T-cell (primary cell): ENCODE measurements around the gene KLHL25. TPM values are rescaled to one million over a fixed set of nuclear protein-coding genes. Genes with fewer than 3 reads are reported as not detected.

Experiments
- ATAC-seq, 4 experiments: fragments of 200-7000 bp in 3 of 4; fragments of 150-1000 bp in 1 of 4; cut with Tn5 transposase; replicated peaks in 1 of 4; 1 replicate in 3 of 4; 2 replicates in 1 of 4; pipeline ENCODE4 v1.10.0; 2021; ENCODE audit warnings: moderate library complexity in 3 of 4, mild to moderate bottlenecking in 2 of 4, moderate number of reproducible peaks in 1 of 4
- CTCF ChIA-PET, 2 donors: fragments of 300-600 bp; sonication (Branson Sonifier 250); formaldehyde crosslinking; loops; one replicate each; lab custom pipeline; 2022; ENCODE audit warnings: antibody characterized with exemption in 2 of 2; lab: Charles Lee
- POLR2A ChIA-PET, 2 donors: fragments of 300-600 bp; sonication (Branson Sonifier 250); formaldehyde crosslinking; loops; one replicate each; lab custom pipeline; 2022; ENCODE audit warnings: antibody characterized with exemption in 2 of 2; lab: Charles Lee
- DNase-seq, 35 experiments: peaks; one replicate each; pipeline versions ENCODE4 v3.0.0 to v3.0.0-alpha.2; 2013 to 2023
- H3K27ac ChIP-seq: one replicate; pipeline ENCODE4 v1.5.1; 2013; ENCODE audit warnings: low read length
- H3K27me3 ChIP-seq, 2 experiments: replicated peaks in 1 of 2; 1 replicate in 1 of 2; 2 replicates in 1 of 2; pipeline versions ENCODE4 v1.6.1 to v1.7.0; 2013; ENCODE audit warnings: low read length in 1 of 2, mixed read lengths in 1 of 2; ENCODE audit not compliant: control insufficient read depth in 2 of 2, insufficient read depth in 2 of 2; ENCODE audit errors: extremely low read depth in 1 of 2
- H3K36me3 ChIP-seq, 2 donors: 1 replicate in 1 of 2; 2 replicates in 1 of 2; pipeline versions ENCODE4 v1.6.1 to v1.7.0; 2013; ENCODE audit warnings: low read length in 1 of 2; ENCODE audit not compliant: control insufficient read depth in 2 of 2, insufficient read depth in 1 of 2; ENCODE audit errors: extremely low read depth in 1 of 2
- H3K4me1 ChIP-seq, 2 experiments: 1 replicate in 1 of 2; 2 replicates in 1 of 2; pipeline versions ENCODE4 v1.6.1 to v1.7.0; 2013; ENCODE audit warnings: low read length in 2 of 2, mixed read lengths in 1 of 2; ENCODE audit not compliant: insufficient read depth in 2 of 2, control insufficient read depth in 1 of 2; ENCODE audit errors: extremely low read depth in 1 of 2
- H3K4me3 ChIP-seq, 2 donors: 1 replicate in 1 of 2; 2 replicates in 1 of 2; pipeline versions ENCODE4 v1.5.1 to v1.7.0; 2013; ENCODE audit warnings: mild to moderate bottlenecking in 2 of 2, low read length in 1 of 2, moderate library complexity in 1 of 2; ENCODE audit not compliant: control insufficient read depth in 1 of 2; ENCODE audit errors: extremely low read depth in 1 of 2
- H3K9me3 ChIP-seq: 2 replicates; pipeline ENCODE4 v1.7.0; 2013
- H3K27ac Mint-ChIP-seq, 2 donors: one replicate each; pipeline ENCODE4 v1.8.0; 2020 to 2021; ENCODE audit warnings: mild to moderate bottlenecking in 2 of 2, mixed read lengths in 2 of 2
- H3K27me3 Mint-ChIP-seq, 2 donors: one replicate each; pipeline ENCODE4 v1.8.0; 2021 to 2022; ENCODE audit warnings: mixed read lengths in 2 of 2
- H3K36me3 Mint-ChIP-seq: one replicate; pipeline ENCODE4 v1.8.0; 2021; ENCODE audit warnings: mixed read lengths
- H3K4me1 Mint-ChIP-seq, 3 donors: one replicate each; pipeline ENCODE4 v1.8.0; 2020 to 2022; ENCODE audit warnings: mixed read lengths in 3 of 3, mild to moderate bottlenecking in 1 of 3
- H3K4me3 Mint-ChIP-seq, 3 donors: one replicate each; pipeline ENCODE4 v1.8.0; 2020 to 2022; ENCODE audit warnings: mild to moderate bottlenecking in 3 of 3, mixed read lengths in 3 of 3, moderate library complexity in 3 of 3
- H3K9me3 Mint-ChIP-seq, 3 donors: one replicate each; pipeline ENCODE4 v1.8.0; 2020 to 2022; ENCODE audit warnings: mixed read lengths in 3 of 3
- WGBS: methylation state at CpG from one replicate; pipeline ENCODE4 v1.1.5; 2013; ENCODE audit warnings: missing lambda C conversion rate; ENCODE audit not compliant: insufficient coverage; 5-methylcytosine and 5-hydroxymethylcytosine counted together
- total RNA-seq, 35 experiments: library from RNA in 6 of 35; stranded (reverse) in 6 of 35; fragments of 120-200 nt in 1 of 35; gene quantifications; one replicate each; pipeline versions ENCODE4 v1.2.1 to v1.2.4 and lab custom pipeline; 2013 to 2026

Gene KLHL25
- total RNA-seq, 5 donors from 2014 or later (not counting 1 experiment from before 2014, with no cell fraction given): 7.9 to 16.7 (median 13.6) TPM

DNA sequence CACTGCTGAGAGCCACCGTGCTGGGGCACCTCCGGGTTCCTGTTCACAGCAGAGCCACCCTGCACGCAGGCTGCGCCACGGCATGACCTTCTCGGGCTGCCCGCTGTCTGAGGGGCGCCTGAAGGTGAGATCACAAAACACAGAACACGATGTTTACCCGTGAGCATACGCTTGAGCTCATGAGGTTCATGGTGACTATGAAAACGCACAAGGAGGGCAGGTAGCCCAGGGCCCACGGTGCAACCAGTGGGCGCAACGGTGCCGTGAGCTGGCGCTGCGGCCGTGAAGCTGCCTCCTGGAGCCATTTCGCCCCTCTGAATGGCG, 36.1 kb downstream of the KLHL25 start:
- ATAC-seq (no peak), DNase-seq (no peak)
- WGBS: 97% methylated on average over 20 of the region's 21 CpGs
- no peak overlapping the region for H3K27ac Mint-ChIP-seq
- Histone ChIP-seq H3K9me3 (no peaks in the 10 kb centered on the region), H3K36me3 (peaks cover 13 to 16% of the 10 kb centered on the region in 2 donors), H3K4me1 (no peaks in the 10 kb centered on the region), H3K4me3 (no peak overlapping the region), H3K27me3 (no peaks in the 10 kb centered on the region), H3K27ac (no peak overlapping the region)
- POLR2A ChIA-PET: no interaction called here
- H3K27me3 Mint-ChIP-seq: no peaks in the 10 kb centered on the region
- H3K9me3 Mint-ChIP-seq: no peaks in the 10 kb centered on the region
- H3K4me3 Mint-ChIP-seq: no peak overlapping the region
- H3K36me3 Mint-ChIP-seq: peaks cover 11% of the 10 kb centered on the region
- peaks cover 3 to 10% (median 7%) of the 10 kb centered on the region in 3 donors for H3K4me1 Mint-ChIP-seq
- CTCF ChIA-PET: no interaction called here

DNA sequence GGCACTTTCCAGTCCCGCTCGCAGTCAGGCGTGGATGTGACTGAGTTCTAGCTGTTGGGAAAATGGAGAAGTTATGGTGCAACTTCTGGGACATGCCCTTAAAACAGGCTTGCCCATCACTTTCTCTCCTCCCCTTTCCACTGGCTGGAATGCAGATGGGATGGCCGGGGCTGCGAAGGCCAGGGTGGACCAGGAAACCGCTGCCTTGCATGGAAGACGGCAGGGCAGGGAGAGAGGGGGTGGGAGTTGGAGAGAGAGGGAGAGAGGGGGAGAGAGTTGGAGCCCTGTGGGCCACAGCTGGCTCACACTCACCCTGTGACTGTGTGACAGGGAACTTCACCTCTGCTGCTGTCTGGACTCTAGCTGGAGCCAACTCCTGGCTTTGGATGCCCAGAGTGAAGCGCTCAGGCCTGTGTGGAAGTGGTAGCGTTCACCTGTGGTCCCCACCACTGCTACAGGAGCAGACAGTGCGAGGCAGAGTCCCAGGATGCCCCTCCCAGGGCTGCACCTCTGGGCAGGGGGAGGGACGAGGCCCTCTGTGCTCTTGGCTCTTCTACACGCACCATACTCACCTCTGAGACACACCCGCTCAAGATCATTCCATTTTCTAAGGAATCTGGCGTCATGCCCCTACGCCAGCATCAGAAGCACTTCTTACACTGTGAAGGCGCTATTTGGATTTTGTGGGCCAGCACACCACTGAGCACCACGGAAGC, 36.6 kb downstream of the KLHL25 start:
- no peak overlapping the region for H3K27ac Mint-ChIP-seq
- WGBS: 95% methylated on average over 8 of the region's 17 CpGs
- H3K9me3 Mint-ChIP-seq: no peaks in the 10 kb centered on the region
- Histone ChIP-seq H3K27ac (no peak overlapping the region), H3K9me3 (no peaks in the 10 kb centered on the region), H3K36me3 (peaks cover 11 to 13% of the 10 kb centered on the region in 2 donors), H3K4me3 (no peak overlapping the region), H3K4me1 (no peaks in the 10 kb centered on the region), H3K27me3 (no peaks in the 10 kb centered on the region)
- DNase-seq (no peak), ATAC-seq (no peak)
- no peak overlapping the region for H3K4me3 Mint-ChIP-seq
- CTCF ChIA-PET: no interaction called here
- peaks cover 5 to 16% (median 12%) of the 10 kb centered on the region in 3 donors for H3K4me1 Mint-ChIP-seq
- no peaks in the 10 kb centered on the region for H3K27me3 Mint-ChIP-seq
- H3K36me3 Mint-ChIP-seq: peaks cover 11% of the 10 kb centered on the region
- POLR2A ChIA-PET: no interaction called here

DNA sequence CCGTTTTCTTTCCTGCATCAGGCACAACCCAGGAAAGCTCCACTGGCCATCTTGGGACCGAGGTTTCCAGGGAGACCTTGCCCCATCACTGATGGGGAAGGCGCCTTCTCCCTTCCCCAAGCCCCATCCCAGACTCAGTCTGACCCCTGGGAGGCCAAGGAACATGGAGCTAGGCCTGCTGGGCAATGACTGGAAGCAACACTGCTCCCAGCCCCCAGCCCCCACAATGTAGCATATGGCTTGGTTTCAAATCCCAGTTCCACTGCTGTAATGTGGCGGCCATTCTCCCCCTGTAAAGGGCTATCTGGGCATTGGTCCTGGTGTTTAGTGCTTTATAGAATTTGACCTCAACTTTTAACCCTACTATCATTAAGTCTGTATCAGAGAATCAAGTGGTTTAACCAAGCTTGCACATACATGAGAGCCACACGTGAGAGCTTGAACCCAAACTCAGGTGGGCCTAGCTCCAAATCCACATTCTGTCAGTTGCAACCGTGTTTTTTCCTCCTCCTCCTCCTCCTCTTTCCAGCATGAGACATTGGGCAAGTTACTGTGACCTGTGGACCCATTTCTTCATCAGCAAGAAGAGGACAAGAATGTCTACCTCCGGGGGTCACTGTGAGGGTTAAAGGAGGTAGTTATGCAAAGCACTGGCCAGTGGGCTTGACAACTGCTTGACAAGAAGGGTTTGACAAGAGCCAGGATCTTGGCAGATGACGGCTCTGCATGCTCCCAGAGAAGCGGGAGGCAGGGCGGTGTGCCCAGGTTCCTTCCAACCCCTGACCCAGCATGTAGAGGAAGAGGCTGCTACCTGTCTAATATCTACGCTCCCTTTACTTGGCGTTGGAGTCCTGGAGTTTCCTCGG, 37.4 kb downstream of the KLHL25 start:
- H3K9me3 ChIP-seq: no peaks in the 10 kb centered on the region
- H3K27me3 Mint-ChIP-seq: no peaks in the 10 kb centered on the region
- 88% methylated on average over 6 of the region's 13 CpGs for WGBS
- H3K4me3 Mint-ChIP-seq: no peak overlapping the region
- peaks cover 11 to 23% (median 17%) of the 10 kb centered on the region in 3 donors for H3K4me1 Mint-ChIP-seq
- DNase-seq (no peak), ATAC-seq (no peak)
- ChIA-PET POLR2A (no interaction called here), CTCF (no interaction called here)
- peaks cover 8% of the 10 kb centered on the region for H3K36me3 Mint-ChIP-seq
- peaks cover 3 to 9% of the 10 kb centered on the region in 2 donors for H3K36me3 ChIP-seq
- H3K27ac Mint-ChIP-seq: no peak overlapping the region
- H3K27me3 ChIP-seq: no peaks in the 10 kb centered on the region
- no peak overlapping the region for H3K4me3 ChIP-seq
- H3K27ac ChIP-seq: no peak overlapping the region
- no peaks in the 10 kb centered on the region for H3K9me3 Mint-ChIP-seq
- peaks cover 0 to 6% of the 10 kb centered on the region in 2 experiments for H3K4me1 ChIP-seq

DNA sequence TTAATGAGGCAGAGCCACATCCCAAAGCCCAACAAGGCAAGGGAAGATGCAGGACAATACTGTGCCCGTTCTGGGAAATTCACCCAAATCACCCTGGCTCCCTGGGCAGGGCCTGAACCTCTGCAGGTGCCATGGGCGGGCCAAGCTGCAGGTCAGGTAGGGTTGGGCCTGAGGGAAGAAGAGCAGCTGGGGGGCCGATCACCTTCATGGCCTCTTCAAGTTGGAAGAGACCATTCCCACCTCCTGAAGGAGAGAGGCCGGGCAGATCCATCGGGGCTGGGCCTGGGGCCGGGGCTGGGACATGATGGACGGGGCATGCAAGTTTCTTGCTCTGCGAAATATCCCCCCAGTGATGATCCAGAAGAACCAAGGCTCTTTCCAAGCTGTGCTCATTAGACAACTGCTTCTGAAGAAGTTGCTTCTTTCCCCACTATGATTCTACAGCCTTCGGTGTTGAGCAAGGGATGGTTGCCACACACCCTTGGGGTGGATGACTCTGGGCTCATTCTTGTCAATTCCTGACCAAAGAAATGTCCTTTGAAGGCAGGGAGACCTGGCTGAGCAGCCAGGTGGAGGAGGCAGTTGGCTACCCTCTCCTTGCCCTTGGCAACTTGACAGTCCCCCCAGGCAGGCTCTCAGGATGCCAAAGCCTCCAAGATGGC, 38.2 kb downstream of the KLHL25 start:
- no peak for ATAC-seq
- no peaks in the 10 kb centered on the region for H3K27me3 ChIP-seq
- H3K4me3 Mint-ChIP-seq: no peak overlapping the region
- no peak for DNase-seq
- H3K4me1 ChIP-seq: peaks cover 1 to 14% of the 10 kb centered on the region in 2 experiments
- no peak overlapping the region for H3K27ac ChIP-seq
- H3K9me3 Mint-ChIP-seq: no peaks in the 10 kb centered on the region
- WGBS: 100% methylated on average over 5 of the region's 9 CpGs
- no peak overlapping the region for H3K4me3 ChIP-seq
- peaks cover 5% of the 10 kb centered on the region for H3K36me3 Mint-ChIP-seq
- H3K27me3 Mint-ChIP-seq: no peaks in the 10 kb centered on the region
- no peak overlapping the region for H3K27ac Mint-ChIP-seq
- peaks cover 18 to 29% (median 25%) of the 10 kb centered on the region in 3 donors for H3K4me1 Mint-ChIP-seq
- ChIA-PET CTCF (no interaction called here), POLR2A (no interaction called here)
- peaks cover 3 to 9% of the 10 kb centered on the region in 2 donors for H3K36me3 ChIP-seq
- no peaks in the 10 kb centered on the region for H3K9me3 ChIP-seq

DNA sequence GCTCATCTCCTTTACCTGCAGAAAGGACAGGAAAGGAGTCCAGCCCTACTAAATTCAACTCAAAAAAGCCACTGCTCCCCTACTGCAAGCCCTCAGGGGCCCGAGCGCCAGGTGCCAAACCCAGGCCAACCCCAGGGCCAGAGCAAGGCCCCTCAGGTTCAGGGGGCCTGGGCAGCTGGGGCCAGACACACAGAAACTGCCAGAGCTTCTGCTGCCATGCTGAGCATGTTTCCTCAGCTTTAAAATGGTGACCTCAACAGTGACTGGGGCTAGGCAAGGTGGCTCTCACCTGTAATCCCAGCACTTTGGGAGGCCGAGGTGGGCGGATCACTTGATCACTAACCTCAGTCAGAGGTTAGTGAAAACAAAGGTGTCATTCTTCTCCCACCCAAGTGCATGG, 38.8 kb downstream of the KLHL25 start:
- H3K27me3 Mint-ChIP-seq: no peaks in the 10 kb centered on the region
- Histone ChIP-seq H3K27ac (no peak overlapping the region), H3K27me3 (no peaks in the 10 kb centered on the region), H3K36me3 (peaks cover 3 to 9% of the 10 kb centered on the region in 2 donors), H3K9me3 (no peaks in the 10 kb centered on the region), H3K4me3 (no peak overlapping the region), H3K4me1 (peaks cover 3 to 20% of the 10 kb centered on the region in 2 experiments)
- ATAC-seq (no peak), DNase-seq (no peak)
- whole genome bisulfite sequencing: 100% methylated on average over 2 of the region's 4 CpGs
- H3K4me1 Mint-ChIP-seq: peaks cover 22 to 34% (median 30%) of the 10 kb centered on the region in 3 donors
- CTCF ChIA-PET: no interaction called here
- no peak overlapping the region for H3K4me3 Mint-ChIP-seq
- H3K9me3 Mint-ChIP-seq: no peaks in the 10 kb centered on the region
- no peak overlapping the region for H3K27ac Mint-ChIP-seq
- peaks cover 4% of the 10 kb centered on the region for H3K36me3 Mint-ChIP-seq
- POLR2A ChIA-PET: no interaction called here

DNA sequence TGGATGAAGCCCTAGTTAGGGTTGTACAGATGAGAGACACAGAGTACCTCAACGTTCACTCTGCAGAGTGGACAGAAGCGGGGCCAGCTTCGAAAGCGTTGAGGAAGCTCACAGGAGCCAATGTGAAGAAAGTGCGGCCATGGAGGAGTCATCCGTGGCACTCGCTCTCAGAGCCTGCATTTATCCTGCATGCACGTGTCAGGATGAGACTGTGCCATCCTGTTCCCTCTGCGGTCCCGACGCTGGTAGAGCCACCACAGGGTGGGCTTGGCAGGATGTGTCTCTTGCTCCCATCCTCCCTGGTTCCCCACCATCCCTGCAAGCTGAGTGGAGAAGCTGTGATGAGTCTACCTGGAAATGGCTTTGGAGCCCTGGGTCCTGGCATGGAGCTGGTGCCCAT, 39.3 kb downstream of the KLHL25 start:
- Histone ChIP-seq H3K9me3 (no peaks in the 10 kb centered on the region), H3K4me3 (no peak overlapping the region), H3K27me3 (no peaks in the 10 kb centered on the region), H3K36me3 (peaks cover 3 to 6% of the 10 kb centered on the region in 2 donors), H3K27ac (no peak overlapping the region), H3K4me1 (peaks cover 3 to 22% of the 10 kb centered on the region in 2 experiments)
- Mint-ChIP-seq H3K9me3 (no peaks in the 10 kb centered on the region), H3K4me1 (peaks cover 27 to 35% (median 34%) of the 10 kb centered on the region in 3 donors), H3K27me3 (no peaks in the 10 kb centered on the region), H3K27ac (no peak overlapping the region), H3K36me3 (peaks cover 4% of the 10 kb centered on the region), H3K4me3 (no peak overlapping the region)
- ChIA-PET POLR2A (interaction anchor here in 1 of 2 donors (0.5 kb wide), 1 partner anchor 84 kb away, joined by 13 read pairs; no protein-coding TSS in a partner anchor), CTCF (no interaction called here)
- WGBS: 97% methylated on average over 10 of the region's 11 CpGs
- no peak for DNase-seq
- no peak for ATAC-seq
